Glutamatergic neuron (in vitro differentiated cells): ENCODE measurements around the gene CUL7. TPM values are rescaled to one million over a fixed set of nuclear protein-coding genes. Genes with fewer than 3 reads are reported as not detected.

Experiments
- DNase-seq: peaks from one replicate; pipeline ENCODE4 v3.0.0; 2022
- H3K27ac Mint-ChIP-seq: one replicate; pipeline ENCODE4 v1.8.0; 2020; ENCODE audit warnings: mild to moderate bottlenecking, mixed read lengths, inconsistent platforms; ENCODE audit not compliant: unreplicated experiment
- H3K27me3 Mint-ChIP-seq: one replicate; pipeline ENCODE4 v1.8.0; 2020; ENCODE audit warnings: mild to moderate bottlenecking, moderate library complexity, mixed read lengths, inconsistent platforms; ENCODE audit not compliant: unreplicated experiment
- H3K36me3 Mint-ChIP-seq: one replicate; pipeline ENCODE4 v1.8.0; 2020; ENCODE audit warnings: mild to moderate bottlenecking, mixed read lengths, inconsistent platforms; ENCODE audit not compliant: unreplicated experiment
- H3K4me1 Mint-ChIP-seq: one replicate; pipeline ENCODE4 v1.8.0; 2020; ENCODE audit warnings: mild to moderate bottlenecking, low read depth, mixed read lengths, inconsistent platforms; ENCODE audit not compliant: unreplicated experiment
- H3K4me3 Mint-ChIP-seq: one replicate; pipeline ENCODE4 v1.8.0; 2020; ENCODE audit warnings: mild to moderate bottlenecking, mixed read lengths, inconsistent platforms; ENCODE audit not compliant: unreplicated experiment
- H3K9me3 Mint-ChIP-seq: one replicate; pipeline ENCODE4 v1.8.0; 2020; ENCODE audit warnings: mild to moderate bottlenecking, moderate library complexity, mixed read lengths, inconsistent platforms; ENCODE audit not compliant: unreplicated experiment
- total RNA-seq: library from RNA; stranded (reverse); fragmentation: NEBNext Ultra II Directional; extraction: Animal tissue kit (Norgen Biotek cat#: 25700); gene quantifications from one replicate; pipeline ENCODE4 v1.2.1, GENCODE V29; 2021; ENCODE audit not compliant: unreplicated experiment
- TF ChIP-seq, protein P1 (sequence below): fragments of 200-600 bp; sonication (generic); IDR thresholded peaks from one replicate; pipeline ENCODE4 v1.5.0; 2021; ENCODE audit not compliant: partially characterized antibody, unreplicated experiment

Gene CUL7
- total RNA-seq, 1 donor from 2014 or later, result 43.3 TPM

- peaks cover 14% of the 10 kb centered on the region for H3K9me3 Mint-ChIP-seq
- no peaks in the 10 kb centered on the region for H3K36me3 Mint-ChIP-seq
- H3K27me3 Mint-ChIP-seq, result no peaks in the 10 kb centered on the region
- no peak for DNase-seq
- peak overlapping the region; percentile 94 for H3K4me3 Mint-ChIP-seq
- H3K27ac Mint-ChIP-seq, result peak overlapping the region; percentile 95
- H3K4me1 Mint-ChIP-seq, result peaks cover 9% of the 10 kb centered on the region
- TF ChIP-seq, protein P1, sequence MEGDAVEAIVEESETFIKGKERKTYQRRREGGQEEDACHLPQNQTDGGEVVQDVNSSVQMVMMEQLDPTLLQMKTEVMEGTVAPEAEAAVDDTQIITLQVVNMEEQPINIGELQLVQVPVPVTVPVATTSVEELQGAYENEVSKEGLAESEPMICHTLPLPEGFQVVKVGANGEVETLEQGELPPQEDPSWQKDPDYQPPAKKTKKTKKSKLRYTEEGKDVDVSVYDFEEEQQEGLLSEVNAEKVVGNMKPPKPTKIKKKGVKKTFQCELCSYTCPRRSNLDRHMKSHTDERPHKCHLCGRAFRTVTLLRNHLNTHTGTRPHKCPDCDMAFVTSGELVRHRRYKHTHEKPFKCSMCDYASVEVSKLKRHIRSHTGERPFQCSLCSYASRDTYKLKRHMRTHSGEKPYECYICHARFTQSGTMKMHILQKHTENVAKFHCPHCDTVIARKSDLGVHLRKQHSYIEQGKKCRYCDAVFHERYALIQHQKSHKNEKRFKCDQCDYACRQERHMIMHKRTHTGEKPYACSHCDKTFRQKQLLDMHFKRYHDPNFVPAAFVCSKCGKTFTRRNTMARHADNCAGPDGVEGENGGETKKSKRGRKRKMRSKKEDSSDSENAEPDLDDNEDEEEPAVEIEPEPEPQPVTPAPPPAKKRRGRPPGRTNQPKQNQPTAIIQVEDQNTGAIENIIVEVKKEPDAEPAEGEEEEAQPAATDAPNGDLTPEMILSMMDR, result no peak
These were observed 6.5 kb upstream of the CUL7 start for GRCh38 chr6:43060034-43060754.

- TF ChIP-seq, protein P1, result no peak
- no peaks in the 10 kb centered on the region for H3K27me3 Mint-ChIP-seq
- peaks cover 9% of the 10 kb centered on the region for H3K4me1 Mint-ChIP-seq
- peaks cover 12% of the 10 kb centered on the region for H3K9me3 Mint-ChIP-seq
- H3K4me3 Mint-ChIP-seq, result peak within 1 kb of the TSS; percentile 94
- H3K27ac Mint-ChIP-seq, result peak within 1 kb of the TSS; percentile 95
- peak; percentile 96 for DNase-seq
- no peaks in the 10 kb centered on the region for H3K36me3 Mint-ChIP-seq
These were observed 5.8 kb upstream of the CUL7 start, which contains the start of the genes KLC4 and MRPL2 for GRCh38 chr6:43059168-43060033. TSS of gene KLC4 (plus strand) at chr6:43059631. CDS start at chr6:43061336, 1,705 bp downstream. TSS of gene MRPL2 (minus strand) at chr6:43059434. CDS start at chr6:43059381, 53 bp downstream.

- no peak for DNase-seq
- TF ChIP-seq, protein P1, result no peak
- peaks cover 9% of the 10 kb centered on the region for H3K4me1 Mint-ChIP-seq
- H3K36me3 Mint-ChIP-seq, result no peaks in the 10 kb centered on the region
- H3K9me3 Mint-ChIP-seq, result peaks cover 15% of the 10 kb centered on the region
- H3K4me3 Mint-ChIP-seq, result peak overlapping the region; percentile 94
- H3K27ac Mint-ChIP-seq, result peak overlapping the region; percentile 48
- no peaks in the 10 kb centered on the region for H3K27me3 Mint-ChIP-seq
These were observed 4.9 kb upstream of the CUL7 start for GRCh38 chr6:43058531-43058930.

DNA sequence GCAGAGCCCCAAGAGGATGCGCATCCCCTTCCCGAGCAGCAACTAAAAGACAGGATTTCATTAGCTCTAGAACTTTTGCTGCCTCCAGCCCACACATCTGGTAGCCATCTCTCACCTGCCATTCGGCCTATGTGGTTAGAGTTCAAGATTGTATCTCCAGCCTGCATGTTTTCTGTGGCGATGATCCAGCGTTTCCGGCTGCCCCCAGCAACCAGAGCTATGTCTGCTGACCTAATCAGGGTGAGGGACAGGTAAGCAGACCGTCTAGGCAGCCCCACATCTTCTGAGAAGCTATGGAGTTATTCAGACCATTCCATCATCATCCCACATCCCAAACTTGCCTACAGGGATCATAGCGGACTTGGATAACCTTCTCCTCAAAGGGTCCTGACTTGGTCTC, 2.3 kb upstream of the CUL7 start:
- Mint-ChIP-seq H3K27me3 (peaks cover 6% of the 10 kb centered on the region), H3K9me3 (peaks cover 18% of the 10 kb centered on the region), H3K4me1 (peaks cover 23% of the 10 kb centered on the region), H3K4me3 (no peak overlapping the region), H3K27ac (no peak overlapping the region), H3K36me3 (peaks cover 5% of the 10 kb centered on the region)
- DNase-seq, result no peak
- TF ChIP-seq, protein P1, result no peak
